ENCODE results near the gene NAGK. TPM values are rescaled to one million over a fixed set of nuclear protein-coding genes. Genes with fewer than 3 reads are reported as not detected.

Gene NAGK
- total RNA-seq, result 144 and 181 TPM in 2 replicates

DNA sequence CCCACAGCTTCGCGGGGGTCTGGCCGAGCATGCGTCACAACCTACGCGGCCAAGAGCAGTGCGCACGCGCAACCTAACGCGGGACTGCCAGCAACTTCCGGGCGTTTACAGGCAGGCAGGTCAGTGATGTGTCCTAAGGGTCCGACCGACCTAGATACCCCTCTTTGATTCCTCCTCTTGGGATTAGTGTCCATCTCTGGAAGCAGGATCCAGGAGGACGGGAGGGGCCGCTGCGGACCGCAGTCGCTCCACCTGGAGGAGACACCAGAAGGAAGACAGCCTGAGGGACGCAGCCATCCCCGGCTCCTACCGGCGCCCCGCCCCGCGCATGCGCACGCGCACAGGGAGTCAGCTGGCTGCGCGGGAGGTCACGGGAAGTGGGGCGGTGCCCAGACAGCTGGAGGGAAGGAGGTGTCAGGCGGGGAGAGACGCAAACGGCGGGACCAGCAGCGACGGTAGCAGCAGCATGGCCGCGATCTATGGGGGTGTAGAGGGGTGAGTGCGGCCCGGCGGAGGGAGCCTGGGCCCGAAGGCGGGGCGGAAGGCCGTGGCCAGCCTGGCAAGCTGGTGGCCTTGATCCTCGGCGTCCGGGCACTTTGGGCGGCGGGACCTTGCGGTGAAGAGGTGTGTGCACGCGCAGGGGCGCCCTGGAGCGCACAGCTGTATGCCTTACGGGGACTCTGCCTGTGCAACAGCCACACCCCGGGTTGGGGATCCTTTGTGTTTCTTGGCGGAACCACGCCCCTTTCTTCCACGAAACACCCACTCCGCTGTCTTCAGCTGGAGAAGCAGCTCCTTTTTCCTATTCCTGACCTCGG, at the start of gene NAGK:
NAGK (plus strand) TSS at position 431 of the 818 bp plus-strand sequence; CDS start at position 467, 36 bp downstream.

Other genes with a start within 250 kb of the NAGK start
- gene CLEC4F, start 248.0 kb upstream of the NAGK start, total RNA-seq, result not detected in 2 replicates
- not detected in 2 replicates for gene CD207, start 232.8 kb upstream of the NAGK start, total RNA-seq
- gene VAX2, start 168.1 kb upstream of the NAGK start, total RNA-seq, result 1.7 and 7.1 TPM in 2 replicates
- gene ATP6V1B1, start 132.7 kb upstream of the NAGK start, total RNA-seq, result under 0.01 TPM in 1 of 2 replicates, not detected in the other
- 3.2 TPM in 1 of 2 replicates, not detected in the other for gene ANKRD53, start 90.0 kb upstream of the NAGK start, total RNA-seq
- 47.6 and 80.5 TPM in 2 replicates for gene TEX261, start 73.8 kb upstream of the NAGK start, total RNA-seq
- 15.2 and 23.4 TPM in 2 replicates for gene MCEE, start 61.6 kb downstream of the NAGK start, total RNA-seq
- gene MPHOSPH10, start 62.0 kb downstream of the NAGK start, total RNA-seq, result 10.1 and 13.1 TPM in 2 replicates
- 0.71 and 0.86 TPM in 2 replicates for gene PAIP2B, start 158.5 kb downstream of the NAGK start, total RNA-seq